ENCODE measurements around the gene ATP11A.

The ATP11A gene

DNA sequence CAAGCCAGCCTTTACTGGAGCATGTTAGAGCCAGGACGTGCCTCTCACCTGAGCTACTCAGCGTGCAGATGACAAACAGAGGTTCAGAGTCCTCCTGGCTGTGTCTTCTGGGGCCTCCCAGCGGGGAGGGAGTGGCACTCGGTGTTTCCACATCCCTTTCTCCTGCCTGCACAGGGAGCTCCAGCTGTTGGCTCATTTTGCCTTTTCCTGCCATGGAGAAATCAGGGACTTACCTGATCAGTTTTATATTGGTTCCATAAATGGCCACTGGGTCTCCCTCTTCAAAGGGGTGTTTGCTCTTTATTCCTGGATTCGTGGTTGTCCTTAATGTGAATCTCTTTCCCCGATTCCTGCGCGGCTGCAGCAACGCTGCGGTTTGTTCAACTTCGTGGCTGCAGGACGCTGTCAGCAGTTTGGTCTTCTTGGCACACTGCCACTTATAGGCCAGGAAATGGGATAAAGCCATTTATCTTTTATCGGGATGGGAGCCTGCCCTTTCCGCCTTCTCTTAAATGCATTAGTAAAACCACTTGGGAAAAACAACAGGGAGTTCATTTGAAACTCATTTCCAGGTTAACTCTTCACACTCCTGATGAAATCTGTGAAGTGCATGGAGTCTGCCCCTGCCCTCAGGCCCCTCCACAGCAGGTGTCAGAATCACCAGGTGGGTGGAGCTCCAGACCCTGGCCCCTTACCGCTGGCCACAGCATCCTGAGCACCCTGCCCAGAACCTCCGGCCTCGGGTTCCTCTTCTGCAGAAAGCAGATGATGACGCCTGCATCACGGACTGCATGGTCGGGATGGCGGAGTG, 239.3 kb downstream of the ATP11A start:
- no peak for DNase-seq (ENCODE audit: low read depth)
- TF ChIP-seq, protein P1, sequence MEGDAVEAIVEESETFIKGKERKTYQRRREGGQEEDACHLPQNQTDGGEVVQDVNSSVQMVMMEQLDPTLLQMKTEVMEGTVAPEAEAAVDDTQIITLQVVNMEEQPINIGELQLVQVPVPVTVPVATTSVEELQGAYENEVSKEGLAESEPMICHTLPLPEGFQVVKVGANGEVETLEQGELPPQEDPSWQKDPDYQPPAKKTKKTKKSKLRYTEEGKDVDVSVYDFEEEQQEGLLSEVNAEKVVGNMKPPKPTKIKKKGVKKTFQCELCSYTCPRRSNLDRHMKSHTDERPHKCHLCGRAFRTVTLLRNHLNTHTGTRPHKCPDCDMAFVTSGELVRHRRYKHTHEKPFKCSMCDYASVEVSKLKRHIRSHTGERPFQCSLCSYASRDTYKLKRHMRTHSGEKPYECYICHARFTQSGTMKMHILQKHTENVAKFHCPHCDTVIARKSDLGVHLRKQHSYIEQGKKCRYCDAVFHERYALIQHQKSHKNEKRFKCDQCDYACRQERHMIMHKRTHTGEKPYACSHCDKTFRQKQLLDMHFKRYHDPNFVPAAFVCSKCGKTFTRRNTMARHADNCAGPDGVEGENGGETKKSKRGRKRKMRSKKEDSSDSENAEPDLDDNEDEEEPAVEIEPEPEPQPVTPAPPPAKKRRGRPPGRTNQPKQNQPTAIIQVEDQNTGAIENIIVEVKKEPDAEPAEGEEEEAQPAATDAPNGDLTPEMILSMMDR (IDR thresholded peaks at IDR 0.05; ENCODE audit: low read depth, low read length, missing control alignments) = no peak
- no peak overlapping the region for H3K4me3 ChIP-seq (ENCODE audit: low read depth, low read length)

DNA sequence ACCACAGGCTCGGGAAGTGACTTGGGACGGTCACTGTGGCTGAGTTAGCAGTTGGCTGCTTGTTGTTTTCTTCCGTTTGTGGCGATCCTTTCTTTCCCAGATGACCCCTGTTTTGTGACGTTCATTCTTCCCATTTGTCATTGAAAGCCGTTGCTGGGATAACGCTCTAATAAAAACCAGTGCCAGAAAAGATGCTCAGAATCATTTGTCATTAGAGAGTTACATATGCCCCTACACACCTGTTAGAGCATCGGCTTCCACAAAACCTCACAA, 239.9 kb downstream of the ATP11A start:
- DNase-seq (ENCODE audit: low read depth) = no peak
- TF ChIP-seq, protein P1 (IDR thresholded peaks at IDR 0.05; ENCODE audit: low read depth, low read length, missing control alignments) = no peak
- H3K4me3 ChIP-seq (ENCODE audit: low read depth, low read length) = no peak overlapping the region

DNA sequence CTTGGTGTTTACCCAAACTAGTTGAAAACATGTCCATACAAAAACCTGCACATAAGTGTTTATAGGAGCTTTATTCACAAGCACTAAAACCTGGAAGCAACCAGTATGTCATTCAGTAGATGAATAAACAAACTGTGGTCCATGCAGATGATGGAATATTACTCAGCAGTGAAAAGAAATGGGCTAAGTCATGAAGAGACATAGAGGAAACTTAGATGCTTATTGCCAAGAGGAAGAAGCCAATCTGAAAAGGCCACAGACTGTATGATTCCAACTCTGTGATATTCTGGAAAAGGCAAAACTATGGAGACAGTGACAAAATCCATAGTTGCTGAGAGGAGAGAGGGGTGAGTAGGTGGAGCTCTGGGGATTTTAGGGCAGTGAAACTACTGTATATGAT, 240.4 kb downstream of the ATP11A start:
- H3K4me3 ChIP-seq (ENCODE audit: low read depth, low read length) = no peak overlapping the region
- TF ChIP-seq, protein P1 (IDR thresholded peaks at IDR 0.05; ENCODE audit: low read depth, low read length, missing control alignments) = no peak
- DNase-seq (ENCODE audit: low read depth) = no peak

DNA sequence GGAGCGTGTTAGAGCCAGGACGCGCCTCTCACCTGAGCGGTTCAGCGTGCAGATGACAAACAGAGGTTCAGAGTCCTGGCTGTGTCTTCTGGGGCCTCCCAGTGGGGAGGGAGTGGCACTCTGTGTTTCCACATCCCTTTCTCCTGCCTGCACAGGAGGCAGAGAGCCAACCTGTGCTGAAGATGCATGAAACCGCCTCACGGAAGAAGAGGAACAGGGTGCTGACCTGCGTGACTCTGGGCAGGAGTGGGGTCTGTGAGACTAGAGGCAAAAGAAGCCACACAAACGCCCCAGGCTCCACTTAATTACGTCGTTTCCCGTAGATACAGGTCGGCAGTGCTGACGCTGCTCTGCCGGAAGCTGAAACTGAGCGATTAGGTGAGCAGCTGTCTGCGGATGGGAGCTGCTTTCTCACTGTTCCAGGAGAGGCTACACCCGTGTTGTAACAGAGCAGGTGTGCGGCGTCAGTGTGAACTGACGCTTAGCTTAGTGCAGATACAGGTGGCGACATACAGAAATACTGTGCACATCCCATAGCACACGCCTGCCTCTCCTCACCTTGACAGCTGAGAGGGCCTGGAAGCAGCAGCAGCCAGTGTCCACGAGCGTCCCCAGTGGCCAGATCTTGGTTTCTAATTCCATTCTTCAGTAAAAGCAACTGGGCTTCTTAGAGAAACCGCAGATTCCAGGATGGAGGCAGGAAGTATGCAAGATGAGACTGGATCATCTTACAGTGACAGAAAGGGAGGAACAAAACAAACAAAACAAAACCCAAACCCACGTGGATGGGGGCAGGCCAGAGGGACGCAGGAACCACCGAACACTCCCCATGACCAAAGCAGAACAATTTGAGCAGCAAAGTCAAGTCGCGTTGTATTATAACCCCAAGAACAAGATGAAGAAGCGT, 241.4 kb downstream of the ATP11A start:
- TF ChIP-seq, protein P1 (IDR thresholded peaks at IDR 0.05; ENCODE audit: low read depth, low read length, missing control alignments) = peak; percentile 39
- DNase-seq (ENCODE audit: low read depth) = no peak
- H3K4me3 ChIP-seq (ENCODE audit: low read depth, low read length) = no peak overlapping the region

DNA sequence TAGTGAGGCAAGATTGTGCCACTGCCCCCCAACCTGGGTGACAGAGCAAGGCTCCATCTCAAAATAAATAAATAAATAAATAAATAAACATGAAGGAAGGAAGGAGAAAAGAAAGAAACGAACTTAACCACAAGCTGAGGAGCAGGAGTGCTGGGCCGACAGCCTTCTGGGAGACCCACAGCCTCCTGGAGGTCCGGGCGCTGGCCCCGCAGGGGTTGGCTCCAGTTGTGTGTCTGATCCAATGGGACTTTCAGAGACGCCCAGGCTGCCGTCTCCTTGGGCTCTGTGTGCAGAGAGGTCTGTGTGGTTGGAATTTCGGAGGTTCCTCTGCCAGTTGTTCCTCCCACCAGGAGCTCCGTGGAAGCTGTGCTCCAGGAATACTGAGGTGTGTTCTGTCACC, 243.1 kb downstream of the ATP11A start:
- TF ChIP-seq, protein P1 (IDR thresholded peaks at IDR 0.05; ENCODE audit: low read depth, low read length, missing control alignments) = no peak
- no peak for DNase-seq (ENCODE audit: low read depth)
- H3K4me3 ChIP-seq (ENCODE audit: low read depth, low read length) = no peak overlapping the region

DNA sequence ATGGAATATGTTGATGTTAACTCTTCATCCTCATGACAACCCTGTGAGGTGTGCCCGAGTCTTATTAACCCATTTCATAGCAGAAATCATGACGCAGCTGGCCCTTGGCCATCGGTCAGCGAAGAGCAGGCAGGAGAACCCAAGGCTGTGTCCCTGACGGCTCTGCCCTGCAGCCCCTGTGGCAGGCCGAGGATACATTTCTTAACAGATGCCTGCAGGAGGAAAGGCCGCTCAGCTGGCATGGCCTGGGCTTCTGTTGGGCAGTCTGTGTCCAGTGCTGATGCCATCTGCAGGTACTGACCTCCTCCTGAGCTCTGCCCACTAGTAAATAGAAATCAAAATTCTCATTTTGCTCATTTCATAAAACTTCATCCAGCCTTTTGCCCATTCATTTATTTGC, 243.8 kb downstream of the ATP11A start:
- TF ChIP-seq, protein P1 (IDR thresholded peaks at IDR 0.05; ENCODE audit: low read depth, low read length, missing control alignments) = no peak

More for the DNA sequence above, 243.8 kb downstream of the ATP11A start:
- DNase-seq (ENCODE audit: low read depth) = no peak
- no peak overlapping the region for H3K4me3 ChIP-seq (ENCODE audit: low read depth, low read length)
